GM12801 (cell line): ENCODE measurements around the gene RASSF7.

Source experiments
- TF ChIP-seq, protein P1 (sequence below): IDR thresholded peaks from one replicate; pipeline ENCODE4 v1.5.1; 2011; ENCODE audit warnings: control low read depth; ENCODE audit not compliant: insufficient read length; ENCODE audit errors: extremely low read depth

The RASSF7 gene, protein sequence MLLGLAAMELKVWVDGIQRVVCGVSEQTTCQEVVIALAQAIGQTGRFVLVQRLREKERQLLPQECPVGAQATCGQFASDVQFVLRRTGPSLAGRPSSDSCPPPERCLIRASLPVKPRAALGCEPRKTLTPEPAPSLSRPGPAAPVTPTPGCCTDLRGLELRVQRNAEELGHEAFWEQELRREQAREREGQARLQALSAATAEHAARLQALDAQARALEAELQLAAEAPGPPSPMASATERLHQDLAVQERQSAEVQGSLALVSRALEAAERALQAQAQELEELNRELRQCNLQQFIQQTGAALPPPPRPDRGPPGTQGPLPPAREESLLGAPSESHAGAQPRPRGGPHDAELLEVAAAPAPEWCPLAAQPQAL

DNA sequence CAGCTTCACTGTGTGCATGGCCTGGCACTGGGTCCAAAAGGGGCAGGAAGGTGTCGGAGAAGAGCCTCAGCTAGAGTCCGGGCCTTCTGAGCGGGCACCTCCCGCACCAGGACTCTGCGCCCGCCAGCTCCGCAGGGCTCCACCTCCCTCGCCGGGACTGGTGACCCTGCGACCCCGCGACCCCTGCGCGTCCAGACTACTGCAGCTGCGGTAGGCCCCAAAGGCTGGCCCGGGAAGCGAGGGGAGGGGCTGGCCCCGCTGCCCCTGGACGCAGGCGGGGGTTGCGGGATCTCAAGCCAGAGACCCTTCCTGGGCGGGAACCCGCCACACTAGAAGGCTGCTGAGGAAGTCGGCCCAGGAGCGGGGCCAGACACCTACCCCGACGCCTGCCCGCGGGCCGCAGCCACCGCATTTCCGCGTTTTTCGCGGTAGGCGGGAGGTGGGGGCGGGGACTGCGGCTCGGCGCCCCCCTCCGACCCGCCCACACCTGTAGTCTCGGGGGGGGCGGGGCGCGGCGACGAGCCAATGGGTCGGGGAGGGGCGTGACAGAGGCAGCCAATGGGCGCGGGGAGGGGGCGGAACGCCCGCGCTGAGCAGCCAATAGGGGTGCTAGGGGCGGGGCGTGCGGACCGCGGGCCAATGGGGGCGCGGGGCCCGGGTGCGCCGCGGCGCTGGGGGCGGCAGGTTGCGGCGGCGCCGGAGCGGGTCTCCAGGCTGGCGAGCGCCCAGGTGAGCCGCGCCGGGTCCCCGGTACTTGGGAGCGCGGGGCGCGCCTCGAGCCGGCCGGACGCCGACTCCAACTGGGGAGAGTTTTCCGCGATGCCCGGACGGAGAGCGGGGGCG lies at the start of gene RASSF7, which contains the start of gene LMNTD2:
Gene RASSF7 (plus strand): TSS at position 666 of the 843 bp plus-strand sequence. CDS start 799 bp downstream, outside the sequence.
Gene LMNTD2 (minus strand): TSS at position 434 of the 843 bp plus-strand sequence. CDS start 22 bp downstream, at position 412.
- TF ChIP-seq, protein P1, sequence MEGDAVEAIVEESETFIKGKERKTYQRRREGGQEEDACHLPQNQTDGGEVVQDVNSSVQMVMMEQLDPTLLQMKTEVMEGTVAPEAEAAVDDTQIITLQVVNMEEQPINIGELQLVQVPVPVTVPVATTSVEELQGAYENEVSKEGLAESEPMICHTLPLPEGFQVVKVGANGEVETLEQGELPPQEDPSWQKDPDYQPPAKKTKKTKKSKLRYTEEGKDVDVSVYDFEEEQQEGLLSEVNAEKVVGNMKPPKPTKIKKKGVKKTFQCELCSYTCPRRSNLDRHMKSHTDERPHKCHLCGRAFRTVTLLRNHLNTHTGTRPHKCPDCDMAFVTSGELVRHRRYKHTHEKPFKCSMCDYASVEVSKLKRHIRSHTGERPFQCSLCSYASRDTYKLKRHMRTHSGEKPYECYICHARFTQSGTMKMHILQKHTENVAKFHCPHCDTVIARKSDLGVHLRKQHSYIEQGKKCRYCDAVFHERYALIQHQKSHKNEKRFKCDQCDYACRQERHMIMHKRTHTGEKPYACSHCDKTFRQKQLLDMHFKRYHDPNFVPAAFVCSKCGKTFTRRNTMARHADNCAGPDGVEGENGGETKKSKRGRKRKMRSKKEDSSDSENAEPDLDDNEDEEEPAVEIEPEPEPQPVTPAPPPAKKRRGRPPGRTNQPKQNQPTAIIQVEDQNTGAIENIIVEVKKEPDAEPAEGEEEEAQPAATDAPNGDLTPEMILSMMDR: no peak

DNA sequence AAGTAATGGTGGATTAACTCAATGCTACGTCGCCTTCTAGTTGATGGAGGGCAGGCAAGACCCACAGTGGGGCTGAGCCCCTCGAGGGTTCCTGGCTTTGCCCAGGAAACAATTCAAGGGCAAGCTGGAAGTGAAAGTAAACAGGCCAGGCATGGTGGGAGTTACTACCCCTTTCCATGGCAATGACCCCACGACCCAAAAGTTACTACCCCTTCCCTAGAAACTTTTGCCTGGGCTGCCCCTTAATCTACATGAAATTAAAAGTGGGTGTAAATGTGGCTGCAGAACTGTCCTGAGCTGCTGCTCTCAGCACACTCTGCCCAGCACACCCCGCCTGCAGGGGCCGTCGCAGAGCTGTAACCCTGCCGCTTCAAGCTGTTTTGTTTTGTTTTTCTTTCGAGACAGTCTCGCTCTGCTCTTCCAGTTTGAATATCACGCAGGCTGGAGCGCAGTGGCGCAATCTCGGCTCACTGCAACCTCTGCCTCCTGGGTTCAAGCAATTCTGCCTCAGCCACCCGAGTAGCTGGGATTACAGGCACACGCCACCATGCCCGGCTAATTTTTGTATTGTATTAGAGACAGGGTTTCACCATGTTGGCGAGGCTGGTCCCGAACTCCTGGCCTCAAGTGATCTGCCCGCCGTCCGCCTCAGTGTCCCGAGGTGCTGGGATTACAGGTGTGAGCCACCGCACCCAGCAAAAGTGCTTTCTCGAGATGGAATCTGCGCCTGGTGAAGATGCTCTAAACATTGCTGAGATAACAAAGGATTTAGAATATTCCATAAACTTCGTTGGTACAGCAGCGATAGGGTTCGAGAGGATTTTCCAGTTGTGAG lies 47.8 kb upstream of the RASSF7 start:
- TF ChIP-seq, protein P1: no peak

DNA sequence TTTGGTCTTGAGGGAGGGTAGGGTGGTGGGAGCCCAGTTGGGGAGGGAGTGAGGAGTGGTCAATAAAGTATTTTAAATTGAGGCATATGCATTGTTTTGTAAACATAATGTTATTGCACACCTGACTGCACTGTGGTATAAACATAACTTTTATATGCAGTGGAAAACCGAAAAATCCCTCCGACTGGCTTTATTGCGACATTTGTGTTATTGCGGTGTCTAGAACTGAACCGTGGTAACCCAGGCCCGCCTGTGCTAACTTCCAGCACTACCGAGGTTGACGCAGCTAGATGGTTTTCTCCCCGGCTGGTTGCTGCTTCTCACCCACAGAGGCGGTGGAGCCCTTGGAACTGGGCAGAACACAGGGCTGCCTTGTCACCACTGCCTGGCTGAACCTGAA lies 46.2 kb upstream of the RASSF7 start:
- TF ChIP-seq, protein P1: no peak

DNA sequence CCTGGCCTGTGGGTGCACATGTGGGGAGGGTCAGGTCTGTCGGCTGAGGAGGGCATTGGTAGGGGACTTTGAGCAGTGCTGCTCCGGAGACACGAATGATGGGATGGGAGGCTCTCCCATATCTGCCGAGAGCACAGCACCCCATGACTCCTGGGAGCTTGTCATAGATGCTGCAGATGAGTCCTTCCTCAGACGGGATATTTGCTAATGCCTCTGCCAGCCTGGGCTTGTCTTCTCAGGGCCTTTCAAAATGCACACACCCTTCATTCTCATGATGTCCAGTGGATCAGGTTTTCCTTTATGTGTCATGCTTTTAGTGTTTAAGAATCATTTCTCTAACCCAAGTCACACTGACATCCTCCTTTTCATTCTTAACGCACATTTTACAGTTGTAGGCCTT lies 45.6 kb upstream of the RASSF7 start:
- TF ChIP-seq, protein P1: no peak

DNA sequence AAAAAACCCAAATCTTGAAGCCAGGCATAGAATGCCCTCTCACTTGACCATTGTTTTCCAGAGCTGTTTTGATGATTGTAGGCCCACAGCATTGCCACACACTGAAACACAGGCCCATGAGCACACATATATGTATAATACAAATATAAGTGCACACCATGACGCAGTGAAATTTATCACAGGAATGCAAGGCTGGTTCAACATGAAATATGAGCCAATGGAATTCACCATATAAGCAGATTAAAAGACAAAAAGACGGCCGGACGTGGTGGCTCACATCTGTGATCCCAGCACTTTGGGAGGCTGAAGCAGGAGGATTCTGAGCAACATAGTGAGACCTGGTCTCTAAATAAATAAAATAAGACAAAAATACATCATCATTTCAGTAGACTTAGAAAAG lies 44.4 kb upstream of the RASSF7 start:
- TF ChIP-seq, protein P1: no peak

DNA sequence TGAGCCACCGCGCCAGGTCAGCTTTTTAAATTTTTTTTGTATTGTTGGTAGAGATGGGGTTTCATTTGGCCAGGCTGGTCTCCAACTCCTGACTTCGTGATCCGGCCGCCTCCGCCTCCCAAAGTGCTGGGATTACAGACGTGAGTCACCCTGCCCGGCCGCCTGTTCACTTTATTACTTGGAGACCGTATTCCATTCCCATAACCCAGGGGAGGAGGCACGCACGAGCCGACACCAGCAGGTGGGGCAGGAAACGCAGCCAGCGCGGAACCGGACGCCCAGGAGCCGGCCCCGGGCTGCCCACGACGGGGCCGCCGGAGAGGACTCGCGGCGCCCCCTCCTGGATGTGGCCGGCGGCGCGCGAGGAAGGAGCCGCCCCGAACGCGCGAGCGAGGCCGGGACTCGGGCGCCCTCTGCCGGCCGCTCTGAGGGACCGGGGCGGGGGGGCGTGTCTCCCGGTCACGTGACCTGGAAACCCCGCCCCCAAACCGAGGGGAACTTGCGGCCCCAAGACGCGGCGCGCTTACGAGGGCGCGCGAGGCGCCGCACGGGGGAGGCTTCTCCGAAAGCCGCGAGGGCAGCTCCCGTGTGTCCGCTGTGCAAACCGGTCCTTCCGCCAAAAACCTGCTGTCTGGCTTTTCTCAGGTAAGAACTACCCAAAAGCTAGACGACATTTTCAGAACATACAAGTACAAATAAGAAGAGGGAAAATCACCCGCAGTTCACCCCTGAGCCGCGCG lies 42.1 kb upstream of the RASSF7 start:
- TF ChIP-seq, protein P1: no peak
